IMR-90 (cell line): ENCODE results near the gene TROAP. TPM values are rescaled to one million over a fixed set of nuclear protein-coding genes. Genes with fewer than 3 reads are reported as not detected.
A peak's percentile ranks its signal among the peaks of the same experiment; 100 is the strongest.

Experiments used
- ATAC-seq: fragments of 200-7000 bp; cut with Tn5 transposase; 2 replicates; pipeline ENCODE4 v1.9.1; 2020; ENCODE audit warnings: low read depth, mild to moderate bottlenecking, moderate library complexity
- BruUV-seq: library from RNA; stranded (reverse); fragments of 400-500 nt; replicated peaks from 2 replicates; lab custom pipeline; 2021; lab: Mats Ljungman, UMichigan
- CTCF ChIA-PET: fragments of 300-600 bp; formaldehyde crosslinking; extraction: SDS; loops from one replicate; lab custom pipeline; 2021; ENCODE audit warnings: antibody characterized with exemption; lab: Yijun Ruan, JAX
- POLR2A ChIA-PET: fragments of 300-600 bp; sonication (Branson Sonifier 250); formaldehyde crosslinking; loops from one replicate; lab custom pipeline; 2022; ENCODE audit warnings: antibody characterized with exemption; ENCODE audit not compliant: unreplicated experiment; lab: Charles Lee
- DNase-seq: peaks from one replicate; pipeline ENCODE4 v3.0.0; 2013
- H2AFZ ChIP-seq: replicated peaks from 2 replicates; pipeline ENCODE3; 2013; ENCODE audit warnings: low read length, mild to moderate bottlenecking; ENCODE audit not compliant: poor library complexity
- H2AK5ac ChIP-seq: 2 replicates; pipeline ENCODE4 v1.6.1; 2013; ENCODE audit warnings: low read depth, low read length, inconsistent platforms
- H2AK9ac ChIP-seq: replicated peaks from 2 replicates; pipeline ENCODE3; 2013; ENCODE audit warnings: mild to moderate bottlenecking, low read depth, low read length, moderate library complexity; ENCODE audit not compliant: poor library complexity
- H2BK120ac ChIP-seq: 2 replicates; pipeline ENCODE4 v1.6.1; 2013; ENCODE audit warnings: low read depth, low read length, inconsistent platforms
- H2BK15ac ChIP-seq: 3 replicates; pipeline ENCODE4 v1.6.1; 2013; ENCODE audit warnings: low read depth, low read length, inconsistent platforms
- H2BK20ac ChIP-seq: 2 replicates; pipeline ENCODE4 v1.6.1; 2013; ENCODE audit warnings: low read depth, mild to moderate bottlenecking, inconsistent platforms, low read length, moderate library complexity
- H2BK5ac ChIP-seq: 2 replicates; pipeline ENCODE4 v1.6.1; 2013; ENCODE audit warnings: mild to moderate bottlenecking, low read depth, low read length, inconsistent platforms; ENCODE audit not compliant: poor library complexity, severe bottlenecking
- H3K14ac ChIP-seq: replicated peaks from 2 replicates; pipeline ENCODE4 v1.6.1; 2013; ENCODE audit warnings: low read depth, low read length, inconsistent platforms
- H3K18ac ChIP-seq: 2 replicates; pipeline ENCODE4 v1.6.1; 2013; ENCODE audit warnings: low read depth, low read length, control low read depth
- H3K23ac ChIP-seq: 2 replicates; pipeline ENCODE4 v1.6.1; 2013; ENCODE audit warnings: low read depth, low read length, inconsistent platforms
- H3K27ac ChIP-seq: 2 replicates; pipeline ENCODE4 v1.5.1; 2013; ENCODE audit warnings: mild to moderate bottlenecking, control low read depth, low read length; ENCODE audit not compliant: insufficient read depth
- H3K27me3 ChIP-seq: 2 replicates; pipeline ENCODE4 v1.6.1; 2013; ENCODE audit warnings: low read length; ENCODE audit not compliant: control insufficient read depth, insufficient read depth
- H3K36me3 ChIP-seq: 2 replicates; pipeline ENCODE4 v1.6.1; 2013; ENCODE audit warnings: low read length, mixed read lengths; ENCODE audit not compliant: control insufficient read depth, insufficient read depth
- H3K4ac ChIP-seq: 2 replicates; pipeline ENCODE4 v1.6.1; 2013; ENCODE audit warnings: low read depth, low read length, inconsistent platforms
- H3K4me1 ChIP-seq: 2 replicates; pipeline ENCODE4 v1.6.1; 2013; ENCODE audit warnings: low read length, mixed read lengths; ENCODE audit not compliant: control insufficient read depth, insufficient read depth
- H3K4me2 ChIP-seq: 2 replicates; pipeline ENCODE4 v1.6.1; 2013; ENCODE audit warnings: low read depth, mild to moderate bottlenecking, control low read depth, low read length, moderate library complexity
- H3K4me3 ChIP-seq: 2 replicates; pipeline ENCODE4 v1.5.1; 2013; ENCODE audit warnings: low read depth, mild to moderate bottlenecking, control low read depth, low read length, moderate library complexity; ENCODE audit not compliant: insufficient read depth
- H3K56ac ChIP-seq: 2 replicates; pipeline ENCODE4 v1.6.1; 2013; ENCODE audit warnings: low read length, inconsistent platforms; ENCODE audit not compliant: insufficient read depth; ENCODE audit errors: extremely low read depth
- H3K79me1 ChIP-seq, 2 experiments: 2 replicates each; pipeline ENCODE4 v1.6.1; 2013; ENCODE audit warnings: low read length in 2 of 2, inconsistent platforms in 1 of 2, low read depth in 1 of 2
- H3K9ac ChIP-seq: 2 replicates; pipeline ENCODE4 v1.6.1; 2013; ENCODE audit warnings: low read depth, low read length, control low read depth
- H3K9me1 ChIP-seq: 2 replicates; pipeline ENCODE4 v1.6.1; 2013; ENCODE audit warnings: low read length, inconsistent platforms; ENCODE audit not compliant: insufficient read depth
- H3K9me3 ChIP-seq: 2 replicates; pipeline ENCODE4 v1.6.1; 2013; ENCODE audit warnings: low read length; ENCODE audit not compliant: control insufficient read depth, insufficient read depth
- H4K20me1 ChIP-seq: 2 replicates; pipeline ENCODE4 v1.6.1; 2013; ENCODE audit warnings: low read length, inconsistent platforms; ENCODE audit not compliant: insufficient read depth
- H4K5ac ChIP-seq: 2 replicates; pipeline ENCODE4 v1.6.1; 2013; ENCODE audit warnings: mild to moderate bottlenecking, low read depth, low read length, control low read depth
- H4K8ac ChIP-seq, 2 experiments: 2 replicates each; pipeline ENCODE4 v1.6.1; 2013; ENCODE audit warnings: low read depth in 2 of 2, low read length in 2 of 2, control low read depth in 1 of 2, inconsistent platforms in 1 of 2
- H4K91ac ChIP-seq: 2 replicates; pipeline ENCODE4 v1.6.1; 2013; ENCODE audit warnings: low read depth, low read length, inconsistent platforms; ENCODE audit not compliant: insufficient read depth
- MAZ ChIP-seq: IDR thresholded peaks from 2 replicates; pipeline ENCODE4 v1.6.1; 2012; ENCODE audit warnings: low read depth, mild to moderate bottlenecking, low read length, improper control_type of control experiment, moderate library complexity, borderline replicate concordance
- MXI1 ChIP-seq: IDR thresholded peaks from 2 replicates; pipeline ENCODE4 v1.6.1; 2012; ENCODE audit warnings: low read depth, mild to moderate bottlenecking, low read length, moderate library complexity, borderline replicate concordance
- RAD21 ChIP-seq: IDR thresholded peaks from 2 replicates; pipeline ENCODE4 v1.6.1; 2012; ENCODE audit warnings: low read length, improper control_type of control experiment
- RCOR1 ChIP-seq: IDR thresholded peaks from 2 replicates; pipeline ENCODE4 v1.6.1; 2012; ENCODE audit warnings: mild to moderate bottlenecking, low read length, improper control_type of control experiment; ENCODE audit not compliant: insufficient replicate concordance
- SMC3 ChIP-seq: fragments of 150-350 bp; IDR thresholded peaks from 2 replicates; pipeline ENCODE4 v1.6.1; 2016; ENCODE audit warnings: low read depth, mild to moderate bottlenecking, antibody characterized with exemption, low read length, moderate library complexity
- WGBS, 2 experiments: methylation state at CpG; one replicate each; pipeline versions ENCODE4 v1.1.5 to v1.1.7; 2013; ENCODE audit warnings: missing lambda C conversion rate in 2 of 2; ENCODE audit not compliant: insufficient read length in 1 of 2; ENCODE audit errors: extremely low coverage in 2 of 2; 5-methylcytosine and 5-hydroxymethylcytosine counted together
- dilution Hi-C: fragments of 300-500 bp; cut with HindIII; formaldehyde crosslinking; loops from one replicate; pipeline ENCODE4 v1.14.3; 2018; ENCODE audit warnings: low sequenced_read_pairs; ENCODE audit not compliant: unreplicated experiment
- in situ Hi-C: fragments of 300-500 bp; cut with MboI; formaldehyde crosslinking; loops from 3 replicates; pipeline ENCODE4 v1.14.3; 2019; ENCODE audit warnings: low sequenced_read_pairs, inconsistent platforms, mixed read lengths
- intact Hi-C: fragments of 100-400 bp; cut with micrococcal nuclease; formaldehyde crosslinking; loops from 2 replicates; pipeline ENCODE4 v1.10.0; 2022
- polyA plus RNA-seq, 3 experiments: library from polyadenylated mRNA; depleted of rRNA; stranded (reverse); fragments of >200 nt; gene quantifications; 2 replicates each; pipeline ENCODE4 v1.2.3, GENCODE V29; 2012; ENCODE audit warnings: low replicate concordance in 1 of 3
- total RNA-seq: library from RNA; depleted of rRNA; stranded (reverse); fragments of >200 nt; gene quantifications from 2 replicates; pipeline ENCODE4 v1.2.3, GENCODE V29; 2012
- TF ChIP-seq, protein P1 (sequence below): conservative IDR thresholded peaks from 2 replicates; pipeline ENCODE4 v1.5.1; 2012; ENCODE audit warnings: mild to moderate bottlenecking, low read depth, low read length, improper control_type of control experiment

Gene TROAP
- total and polyA plus RNA-seq, 2 of the 4 experiments (the other 2 are of a cell fraction): 21.5 to 29.3 TPM

DNA sequence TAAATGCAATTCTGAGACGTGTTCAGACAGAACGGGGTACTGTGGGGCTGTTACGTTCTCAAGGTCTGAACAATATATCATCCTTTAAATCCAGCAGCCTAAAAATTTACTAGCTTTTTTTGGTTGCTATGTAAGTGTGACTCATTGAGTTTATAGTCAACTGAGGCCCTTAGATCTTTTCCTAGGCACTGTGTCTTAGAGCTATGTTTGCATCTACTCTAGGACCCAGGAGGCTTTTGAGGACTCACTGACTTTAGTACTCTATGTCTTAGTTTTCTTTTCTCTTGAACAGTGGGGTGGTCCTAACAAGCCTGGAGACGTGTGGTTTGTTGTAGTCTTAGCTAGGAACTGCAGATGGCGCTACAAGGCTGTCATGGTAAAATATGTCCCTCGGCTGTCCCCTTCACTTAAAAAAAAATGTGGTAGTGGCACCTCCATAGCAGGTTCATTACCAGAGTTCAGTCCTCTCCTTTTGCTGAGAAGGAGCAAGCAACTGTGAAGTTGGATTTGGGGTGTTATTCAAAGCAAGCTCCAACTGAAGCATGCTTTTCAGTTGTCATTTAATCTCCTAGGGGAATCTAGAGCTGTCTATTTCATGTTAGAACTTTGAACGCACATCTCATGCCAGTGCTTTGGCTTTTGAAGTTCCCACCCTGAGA is 35.6 kb downstream of the TROAP start:
- peak overlapping the region; percentile 31; the same call in 1 of the 2 replicates for H3K14ac ChIP-seq
- H2AK9ac ChIP-seq: no peak overlapping the region
- peak overlapping the region; percentile 89 for H3K4me2 ChIP-seq
- no peaks in the 10 kb centered on the region for H3K9me1 ChIP-seq
- no peak overlapping the region for H2AFZ ChIP-seq
- dilution Hi-C loops: loop anchor here (25.0 kb wide), 1 partner anchor 154 kb away; no protein-coding TSS in a partner anchor
- DNase-seq (peak; percentile 65), ATAC-seq (peak; percentile 91)
- no peak overlapping the region for H3K18ac ChIP-seq
- no peaks in the 10 kb centered on the region for H3K27me3 ChIP-seq
- no peak overlapping the region for H3K4me3 ChIP-seq
- H4K8ac ChIP-seq: peak overlapping the region in 1 of 2 experiments; percentile 68; a peak in 1 of 4 replicates
- H3K36me3 ChIP-seq: no peaks in the 10 kb centered on the region
- in situ Hi-C loops: no loop called here
- ChIA-PET POLR2A (interaction anchor here (0.8 kb wide), 1 partner anchor 180 kb away, joined by 3 read pairs; the partner anchor contains the start of gene KCNH3), CTCF (interaction anchor here (0.6 to 3.8 kb wide), 25 partner anchors 9 to 223 kb away, joined by 3 to 46 read pairs (median 4); partner anchors contain the start of genes DNAJC22 and SPATS2)
- peaks cover 2% of the 10 kb centered on the region; the same call in 1 of the 2 replicates for H3K4me1 ChIP-seq
- no peak overlapping the region for H3K27ac ChIP-seq
- H3K56ac ChIP-seq: no peak overlapping the region
- no peaks in the 10 kb centered on the region for H3K9me3 ChIP-seq
- no peak overlapping the region; the same call in 2 of the 3 replicates for H2BK15ac ChIP-seq
- H3K4ac ChIP-seq: no peak overlapping the region
- intact Hi-C loops: loop anchor here (1.0 kb wide), 2 partner anchors 156 to 222 kb away; no protein-coding TSS in a partner anchor
- H4K20me1 ChIP-seq: no peaks in the 10 kb centered on the region
- no peaks in the 10 kb centered on the region for H3K79me1 ChIP-seq
- H4K5ac ChIP-seq: no peak overlapping the region
- no peak overlapping the region for H2BK5ac ChIP-seq
- no peak overlapping the region for H4K91ac ChIP-seq
- WGBS, 2 experiments: no CpG with 5 or more reads among the region's 7 CpGs
- no peak overlapping the region for H3K23ac ChIP-seq
- TF ChIP-seq MAZ: no peak
- TF ChIP-seq RCOR1: no peak
- TF ChIP-seq, protein P1, sequence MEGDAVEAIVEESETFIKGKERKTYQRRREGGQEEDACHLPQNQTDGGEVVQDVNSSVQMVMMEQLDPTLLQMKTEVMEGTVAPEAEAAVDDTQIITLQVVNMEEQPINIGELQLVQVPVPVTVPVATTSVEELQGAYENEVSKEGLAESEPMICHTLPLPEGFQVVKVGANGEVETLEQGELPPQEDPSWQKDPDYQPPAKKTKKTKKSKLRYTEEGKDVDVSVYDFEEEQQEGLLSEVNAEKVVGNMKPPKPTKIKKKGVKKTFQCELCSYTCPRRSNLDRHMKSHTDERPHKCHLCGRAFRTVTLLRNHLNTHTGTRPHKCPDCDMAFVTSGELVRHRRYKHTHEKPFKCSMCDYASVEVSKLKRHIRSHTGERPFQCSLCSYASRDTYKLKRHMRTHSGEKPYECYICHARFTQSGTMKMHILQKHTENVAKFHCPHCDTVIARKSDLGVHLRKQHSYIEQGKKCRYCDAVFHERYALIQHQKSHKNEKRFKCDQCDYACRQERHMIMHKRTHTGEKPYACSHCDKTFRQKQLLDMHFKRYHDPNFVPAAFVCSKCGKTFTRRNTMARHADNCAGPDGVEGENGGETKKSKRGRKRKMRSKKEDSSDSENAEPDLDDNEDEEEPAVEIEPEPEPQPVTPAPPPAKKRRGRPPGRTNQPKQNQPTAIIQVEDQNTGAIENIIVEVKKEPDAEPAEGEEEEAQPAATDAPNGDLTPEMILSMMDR: peak; percentile 79
- TF ChIP-seq MXI1: no peak
- TF ChIP-seq RAD21: peak; percentile 83
- TF ChIP-seq SMC3: peak; percentile 75
- no TSS peak for BruUV-seq
- H3K9ac ChIP-seq: peak overlapping the region; percentile 38; the same call in 1 of the 2 replicates
- peak overlapping the region; percentile 35; the same call in 1 of the 2 replicates for H2BK20ac ChIP-seq
- H2AK5ac ChIP-seq: no peak overlapping the region
- no peak overlapping the region for H2BK120ac ChIP-seq
